PC-9 (cell line): ENCODE measurements around the gene PCDHGA6. TPM values are rescaled to one million over a fixed set of nuclear protein-coding genes. Genes with fewer than 3 reads are reported as not detected.
"Not testable (repeated sequence)": the region's sequence is repeated elsewhere in the genome, so short reads cannot be mapped to it uniquely, and the experiment has no call there.

Source experiments
- BruUV-seq: library from RNA; stranded (reverse); fragments of 400-500 nt; replicated peaks from 2 replicates; lab custom pipeline; 2021; lab: Mats Ljungman, UMichigan
- CTCF ChIA-PET: fragments of 300-600 bp; sonication (Branson Sonifier 250); formaldehyde crosslinking; loops from one replicate; lab custom pipeline; 2022; ENCODE audit warnings: antibody characterized with exemption; lab: Charles Lee
- POLR2A ChIA-PET: fragments of 300-600 bp; sonication (Branson Sonifier 250); formaldehyde crosslinking; loops from one replicate; lab custom pipeline; 2022; ENCODE audit warnings: antibody characterized with exemption; ENCODE audit not compliant: unreplicated experiment; lab: Charles Lee
- DNase-seq, 2 experiments: peaks; one replicate each; pipeline versions ENCODE4 v3.0.0 to v3.0.0-alpha.2; 2015 to 2022; ENCODE audit warnings: mixed read lengths in 1 of 2
- H2AFZ ChIP-seq: fragments of 200-600 bp; sonication (generic); 2 replicates; pipeline ENCODE4 v1.8.1; 2017; ENCODE audit warnings: antibody characterized with exemption
- H3F3A ChIP-seq: fragments of 200-600 bp; sonication (generic); 2 replicates; pipeline ENCODE4 v1.8.1; 2017; ENCODE audit warnings: antibody characterized with exemption, mild to moderate bottlenecking, low read depth; ENCODE audit not compliant: insufficient read depth
- H3K27ac ChIP-seq: fragments of 200-600 bp; sonication (generic); 2 replicates; pipeline ENCODE4 v1.6.1; 2016; ENCODE audit warnings: mixed run types
- H3K27me3 ChIP-seq: fragments of 200-600 bp; sonication (generic); 2 replicates; pipeline ENCODE4 v1.6.1; 2016; ENCODE audit warnings: low read depth, mixed run types; ENCODE audit not compliant: insufficient read depth
- H3K36me3 ChIP-seq: fragments of 200-600 bp; sonication (generic); 2 replicates; pipeline ENCODE4 v1.6.1; 2016; ENCODE audit warnings: low read depth, mixed run types
- H3K4me1 ChIP-seq: fragments of 200-600 bp; sonication (generic); replicated peaks from 2 replicates; pipeline ENCODE4 v1.6.1; 2016; ENCODE audit warnings: mixed run types; ENCODE audit not compliant: insufficient read depth
- H3K4me2 ChIP-seq: fragments of 200-600 bp; sonication (generic); 2 replicates; pipeline ENCODE4 v1.6.1; 2017; ENCODE audit warnings: mixed run types
- H3K4me3 ChIP-seq: fragments of 200-600 bp; sonication (generic); 2 replicates; pipeline ENCODE4 v1.6.1; 2016; ENCODE audit warnings: mixed run types
- H3K79me2 ChIP-seq: fragments of 200-600 bp; sonication (generic); 2 replicates; pipeline ENCODE4 v1.6.1; 2017; ENCODE audit warnings: low read depth, mixed run types
- H3K9me2 ChIP-seq: fragments of 200-600 bp; sonication (generic); 2 replicates; pipeline ENCODE4 v1.8.1; 2017; ENCODE audit warnings: mild to moderate bottlenecking; ENCODE audit not compliant: insufficient read depth
- H3K9me3 ChIP-seq: fragments of 200-600 bp; sonication (generic); 2 replicates; pipeline ENCODE4 v1.8.1; 2016; ENCODE audit warnings: low read depth; ENCODE audit not compliant: insufficient read depth
- H4K20me1 ChIP-seq: fragments of 200-600 bp; sonication (generic); 2 replicates; pipeline ENCODE4 v1.8.1; 2017; ENCODE audit not compliant: insufficient read depth
- EZH2 ChIP-seq: fragments of 200-600 bp; sonication (generic); IDR thresholded peaks from 2 replicates; pipeline ENCODE4 v1.8.0; 2017; ENCODE audit warnings: antibody characterized with exemption, low read depth
- intact Hi-C: fragments of 100-400 bp; cut with micrococcal nuclease; formaldehyde crosslinking; loops from one replicate; pipeline ENCODE4 v1.10.0; 2022; ENCODE audit not compliant: unreplicated experiment
- total RNA-seq: library from RNA; stranded (reverse); gene quantifications from 2 replicates; pipeline ENCODE4 v1.2.3, GENCODE V29; 2021
- TF ChIP-seq, protein P1 (sequence below): fragments of 200-600 bp; sonication (generic); conservative IDR thresholded peaks from 2 replicates; pipeline ENCODE4 v1.6.1; 2017; ENCODE audit warnings: mixed run types, antibody characterized with exemption, mild to moderate bottlenecking, moderate library complexity

PCDHGA6 gene
- total RNA-seq, 1 experiment from 2014 or later: 0.17 TPM

DNA sequence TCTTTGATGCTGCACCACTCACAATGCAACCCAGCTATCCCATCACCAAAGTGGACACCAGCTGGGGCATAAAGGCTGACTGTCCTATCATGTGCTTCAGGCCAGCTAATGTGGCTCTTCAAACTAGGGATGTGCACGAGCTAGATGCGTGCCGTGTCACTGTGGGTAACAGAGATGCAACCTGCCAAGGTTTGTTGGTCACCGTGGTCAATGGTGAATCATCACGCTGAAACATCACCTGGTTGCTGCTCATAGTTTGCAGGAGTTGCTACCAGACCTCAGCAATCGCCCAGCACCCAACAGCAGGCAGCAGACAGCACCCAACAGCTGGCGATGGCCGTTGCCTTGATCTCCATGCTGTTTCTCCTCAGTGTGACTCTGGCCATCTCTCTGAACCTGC is 45.5 kb upstream of the PCDHGA6 start:
- Histone ChIP-seq H3K27me3 (no peaks in the 10 kb centered on the region; the same call in 1 of the 2 replicates), H4K20me1 (no peaks in the 10 kb centered on the region), H3K9me3 (no peaks in the 10 kb centered on the region), H3K27ac (no peak overlapping the region), H3K4me1 (no peaks in the 10 kb centered on the region), H3K36me3 (no peaks in the 10 kb centered on the region), H3K4me3 (no peak overlapping the region), H2AFZ (no peak overlapping the region), H3F3A (no peaks in the 10 kb centered on the region), H3K9me2 (no peaks in the 10 kb centered on the region), H3K79me2 (no peaks in the 10 kb centered on the region), H3K4me2 (no peak overlapping the region)
- CTCF ChIA-PET: no interaction called here
- DNase-seq: no peak
- no TSS peak for BruUV-seq
- intact Hi-C loops: loop anchor here (5.0 to 10.0 kb wide), 3 partner anchors 87 to 234 kb away; partner anchors contain the start of genes PCDHGA10 and PCDHGB7
- POLR2A ChIA-PET: no interaction called here
- TF ChIP-seq, protein P1, sequence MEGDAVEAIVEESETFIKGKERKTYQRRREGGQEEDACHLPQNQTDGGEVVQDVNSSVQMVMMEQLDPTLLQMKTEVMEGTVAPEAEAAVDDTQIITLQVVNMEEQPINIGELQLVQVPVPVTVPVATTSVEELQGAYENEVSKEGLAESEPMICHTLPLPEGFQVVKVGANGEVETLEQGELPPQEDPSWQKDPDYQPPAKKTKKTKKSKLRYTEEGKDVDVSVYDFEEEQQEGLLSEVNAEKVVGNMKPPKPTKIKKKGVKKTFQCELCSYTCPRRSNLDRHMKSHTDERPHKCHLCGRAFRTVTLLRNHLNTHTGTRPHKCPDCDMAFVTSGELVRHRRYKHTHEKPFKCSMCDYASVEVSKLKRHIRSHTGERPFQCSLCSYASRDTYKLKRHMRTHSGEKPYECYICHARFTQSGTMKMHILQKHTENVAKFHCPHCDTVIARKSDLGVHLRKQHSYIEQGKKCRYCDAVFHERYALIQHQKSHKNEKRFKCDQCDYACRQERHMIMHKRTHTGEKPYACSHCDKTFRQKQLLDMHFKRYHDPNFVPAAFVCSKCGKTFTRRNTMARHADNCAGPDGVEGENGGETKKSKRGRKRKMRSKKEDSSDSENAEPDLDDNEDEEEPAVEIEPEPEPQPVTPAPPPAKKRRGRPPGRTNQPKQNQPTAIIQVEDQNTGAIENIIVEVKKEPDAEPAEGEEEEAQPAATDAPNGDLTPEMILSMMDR: no peak
- TF ChIP-seq EZH2: no peak

DNA sequence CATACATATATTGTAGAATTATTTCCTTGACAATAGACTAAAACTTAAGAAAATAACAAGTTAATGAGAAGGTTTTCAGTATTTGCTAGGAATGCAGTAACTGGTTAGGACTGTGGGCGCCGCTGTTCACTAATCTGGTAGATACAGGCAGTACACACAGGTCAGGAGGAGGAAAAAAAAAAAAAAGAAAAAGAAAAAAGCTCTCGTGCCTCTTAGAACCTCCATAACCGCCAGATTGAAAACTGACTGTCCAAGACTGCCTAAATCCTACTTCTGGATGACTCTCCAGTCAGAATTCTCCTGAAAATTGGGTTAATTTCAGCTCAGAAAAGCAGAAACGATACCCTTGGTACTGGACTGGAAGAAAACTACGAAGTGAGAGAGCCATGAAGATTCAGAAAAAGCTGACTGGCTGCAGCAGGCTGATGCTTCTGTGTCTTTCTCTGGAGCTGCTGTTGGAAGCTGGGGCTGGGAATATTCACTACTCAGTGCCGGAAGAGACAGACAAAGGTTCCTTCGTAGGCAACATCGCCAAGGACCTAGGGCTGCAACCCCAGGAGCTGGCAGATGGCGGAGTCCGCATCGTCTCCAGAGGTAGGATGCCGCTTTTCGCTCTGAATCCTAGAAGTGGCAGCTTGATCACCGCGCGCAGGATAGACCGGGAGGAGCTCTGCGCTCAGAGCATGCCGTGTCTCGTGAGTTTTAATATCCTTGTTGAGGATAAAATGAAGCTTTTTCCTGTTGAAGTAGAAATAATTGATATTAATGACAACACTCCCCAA is 43.2 kb upstream of the PCDHGA6 start, which contains the start of gene PCDHGA1:
TSS of gene PCDHGA1 (plus strand) at position 216 of the 782 bp plus-strand sequence.
- ChIA-PET POLR2A (interaction anchor here (0.7 kb wide), 1 partner anchor 9 kb away, joined by 3 read pairs; no protein-coding TSS in a partner anchor), CTCF (interaction anchor here (0.6 to 1.2 kb wide), 7 partner anchors 10 to 245 kb away, joined by 3 to 6 read pairs (median 3); partner anchors contain the start of genes PCDHGB3 and TAF7)
- no peaks in the 10 kb centered on the region for H3K9me3 ChIP-seq
- TF ChIP-seq, protein P1: peak; percentile 66; the same call in 1 of the 2 replicates
- no peak for TF ChIP-seq EZH2
- no peaks in the 10 kb centered on the region for H3F3A ChIP-seq
- H3K27ac ChIP-seq: no peak within 1 kb of the TSS
- H3K27me3 ChIP-seq: no peaks in the 10 kb centered on the region; the same call in 1 of the 2 replicates
- DNase-seq: peak in 1 of 2 experiments; percentile 35
- H4K20me1 ChIP-seq: no peaks in the 10 kb centered on the region
- no TSS peak for BruUV-seq
- peak within 1 kb of the TSS; percentile 51 for H3K4me2 ChIP-seq
- H3K9me2 ChIP-seq: no peaks in the 10 kb centered on the region
- no peaks in the 10 kb centered on the region for H3K79me2 ChIP-seq
- intact Hi-C loops: no loop called here
- H3K4me1 ChIP-seq: 0 out of 2 replicates have a peak, but pooled peaks cover 5% of the 10 kb centered on the region
- H3K4me3 ChIP-seq: no peak within 1 kb of the TSS; the same call in 1 of the 2 replicates
- no peaks in the 10 kb centered on the region for H3K36me3 ChIP-seq
- H2AFZ ChIP-seq: 0 out of 2 replicates have a peak within 1 kb of the TSS, but pooled peaks have one; percentile 15

- H3K27me3 ChIP-seq, H3K4me3 ChIP-seq, H4K20me1 ChIP-seq, H3K27ac ChIP-seq, CTCF ChIA-PET, POLR2A ChIA-PET, DNase-seq, BruUV-seq, H2AFZ ChIP-seq, H3K4me1 ChIP-seq, H3K36me3 ChIP-seq, intact Hi-C loops, H3K79me2 ChIP-seq, H3K9me2 ChIP-seq, H3K9me3 ChIP-seq, H3F3A ChIP-seq, H3K4me2 ChIP-seq: not testable (repeated sequence)
These were observed 41.1 kb upstream of the PCDHGA6 start for GRCh38 chr5:141332571-141332970.
